GM04504 (cell line): ENCODE results near the gene ZRANB3.
"Not testable (repeated sequence)": the region's sequence is repeated elsewhere in the genome, so short reads cannot be mapped to it uniquely, and the experiment has no call there.

ENCODE experiments used
- DNase-seq: peaks from one replicate; pipeline ENCODE4 v3.0.0-alpha.2; 2012; ENCODE audit warnings: low read depth

Gene ZRANB3

DNA sequence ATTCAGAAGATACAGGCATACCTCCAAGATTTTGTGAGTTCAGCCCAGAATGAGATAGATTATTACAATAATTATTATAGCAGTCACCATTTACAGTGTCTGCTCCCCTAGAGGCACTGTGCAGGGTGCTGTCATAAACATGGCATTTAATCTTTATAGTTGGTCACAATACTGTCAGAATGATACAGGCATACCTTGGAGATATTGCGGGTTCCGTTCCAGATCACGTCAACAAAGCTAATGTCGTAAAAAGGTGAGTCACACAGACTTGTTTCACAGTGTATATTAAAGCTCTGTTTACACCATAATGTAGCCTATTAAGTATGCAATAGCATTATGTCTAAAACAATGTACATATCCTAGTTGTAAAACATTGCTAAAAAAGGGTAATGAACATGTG is 45.6 kb downstream of the ZRANB3 start:
- DNase-seq, result no peak

GRCh38 chr2:135475128-135475527 is 55.9 kb downstream of the ZRANB3 start:
- no peak for DNase-seq

DNA sequence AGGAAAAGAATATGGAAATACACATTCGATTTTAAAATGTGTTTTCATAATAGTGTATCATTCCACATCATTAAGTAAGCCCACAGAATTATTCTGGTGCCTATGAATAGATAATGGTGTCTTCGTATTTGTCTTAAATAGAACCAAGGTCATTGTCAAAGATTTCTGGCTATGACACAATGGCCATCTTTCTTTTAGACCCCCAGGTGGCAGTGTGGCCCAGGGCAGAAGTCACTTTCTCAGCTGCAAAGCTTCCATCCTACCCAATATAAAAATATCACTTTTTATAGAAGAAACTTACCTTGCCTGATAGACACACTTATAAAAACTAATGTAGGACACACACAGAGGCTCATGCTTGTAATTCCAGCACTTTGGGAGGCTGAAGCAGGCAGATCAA is 57.5 kb downstream of the ZRANB3 start:
- no peak for DNase-seq

DNA sequence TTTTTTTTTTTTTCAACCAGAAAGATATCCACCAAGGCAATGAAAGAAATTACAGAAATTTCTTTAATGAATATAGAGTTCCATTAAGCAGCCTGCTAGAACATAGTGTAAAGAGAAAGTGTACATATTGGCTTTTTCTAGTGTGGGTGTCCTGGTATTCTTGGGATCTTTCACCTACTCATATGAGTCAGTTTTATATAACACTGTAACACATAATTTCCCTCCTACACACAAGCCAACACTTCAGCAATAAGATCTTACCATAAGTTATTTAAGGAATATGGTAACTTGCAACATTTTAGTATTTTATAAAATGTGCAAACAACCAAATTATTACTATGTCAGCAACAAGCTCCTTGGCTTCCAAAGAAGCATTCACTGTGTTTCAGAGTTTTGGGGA is 59.9 kb downstream of the ZRANB3 start:
- DNase-seq, result no peak

DNA sequence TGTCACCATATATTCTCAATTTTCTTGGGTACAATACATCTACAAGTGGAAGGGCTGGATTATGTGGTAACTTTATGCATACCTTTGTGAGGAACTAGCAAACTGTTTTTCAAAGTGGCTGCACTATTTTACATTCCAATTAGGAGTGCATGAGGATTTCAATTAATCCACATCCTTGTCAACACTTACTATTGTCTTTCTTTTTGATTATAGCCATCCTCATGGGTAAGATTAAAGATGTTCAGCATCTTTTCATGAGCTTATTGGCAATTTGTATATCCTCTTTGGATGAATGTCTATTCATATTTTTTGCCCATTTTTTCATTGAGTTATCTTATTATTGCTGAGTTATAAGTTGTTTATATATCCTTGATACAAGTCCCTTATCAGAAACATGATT is 73.7 kb downstream of the ZRANB3 start:
- DNase-seq, result no peak

GRCh38 chr2:135456835-135457234 is 74.2 kb downstream of the ZRANB3 start:
- DNase-seq, result no peak

DNA sequence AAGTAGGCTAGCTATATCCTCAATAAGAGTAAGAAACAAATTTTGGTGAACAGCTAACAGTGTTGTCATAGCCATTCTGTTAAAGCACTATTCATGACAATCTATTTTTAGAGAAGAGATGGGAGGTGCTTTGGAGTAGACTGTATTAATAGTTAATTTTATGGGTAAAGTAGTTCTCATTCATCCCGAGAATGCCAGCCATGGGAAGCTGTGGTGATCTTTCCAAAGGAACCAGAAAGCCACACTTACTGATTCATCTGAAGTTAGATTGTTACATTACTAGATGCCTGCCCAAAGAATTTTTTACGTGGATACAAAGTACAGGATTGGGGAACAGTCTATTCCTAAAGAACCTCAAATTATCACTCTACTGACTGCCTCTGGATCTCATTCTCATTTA is 74.6 kb downstream of the ZRANB3 start:
- DNase-seq, result no peak

GRCh38 chr2:135454608-135455007 is 76.4 kb downstream of the ZRANB3 start:
- DNase-seq, result no peak

GRCh38 chr2:135453027-135453426 is 78.0 kb downstream of the ZRANB3 start:
- not testable (repeated sequence) for DNase-seq

DNA sequence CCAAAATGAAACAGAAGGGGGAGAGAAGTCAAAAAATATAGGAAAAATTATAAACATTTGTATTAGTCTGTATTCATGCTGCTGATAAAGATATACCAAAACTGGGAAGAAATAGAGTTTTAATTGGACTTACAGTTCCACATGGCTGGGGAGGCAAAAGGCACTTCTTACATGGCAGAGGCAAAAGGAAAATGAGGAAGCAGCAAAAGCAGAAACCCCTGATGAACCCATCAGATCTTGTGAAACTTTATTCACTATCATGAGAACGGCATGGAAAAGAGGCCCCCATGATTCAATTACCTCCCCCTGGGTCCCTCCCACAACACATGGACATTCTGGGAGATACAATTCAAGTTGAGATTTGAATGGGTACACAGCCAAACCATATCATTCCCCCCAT is 79.1 kb downstream of the ZRANB3 start:
- DNase-seq, result no peak

DNA sequence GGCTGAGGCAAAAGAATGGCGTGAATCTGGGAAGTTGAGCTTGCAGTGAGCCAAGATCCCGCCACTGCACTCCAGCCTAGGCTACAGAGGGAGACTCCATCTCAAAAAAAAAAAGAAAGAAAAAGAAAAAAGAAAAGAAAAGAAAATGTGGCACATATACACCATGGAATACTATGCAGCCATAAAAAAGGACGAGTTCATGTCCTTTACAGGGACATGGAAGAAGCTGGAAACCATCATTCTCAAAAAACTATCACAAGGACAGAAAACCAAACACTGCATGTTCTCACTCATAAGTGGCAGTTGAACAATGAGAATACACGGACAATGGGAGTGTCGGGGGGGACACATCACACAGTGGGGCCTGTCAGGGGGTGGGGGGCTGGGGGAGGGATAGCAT is 88.0 kb downstream of the ZRANB3 start:
- not testable (repeated sequence) for DNase-seq

DNA sequence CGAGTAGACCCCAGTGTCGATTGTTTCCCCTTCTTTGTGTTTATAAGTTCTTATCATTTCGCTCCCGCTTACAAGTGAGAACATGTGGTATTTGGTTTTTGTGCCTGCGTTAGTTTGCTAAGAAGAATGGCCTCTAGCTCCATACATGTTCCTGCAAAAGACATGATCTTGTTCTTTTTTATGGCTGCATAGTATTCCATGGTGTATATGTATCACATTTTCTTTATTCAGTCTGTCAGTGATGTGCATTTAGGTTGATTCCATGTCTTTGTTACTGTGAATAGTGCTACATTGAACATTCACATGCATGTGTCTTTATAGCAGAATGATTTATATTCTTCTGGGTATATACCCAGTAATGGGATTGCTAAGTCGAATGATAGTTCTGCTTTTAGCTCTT is 95.9 kb downstream of the ZRANB3 start:
- not testable (repeated sequence) for DNase-seq

DNA sequence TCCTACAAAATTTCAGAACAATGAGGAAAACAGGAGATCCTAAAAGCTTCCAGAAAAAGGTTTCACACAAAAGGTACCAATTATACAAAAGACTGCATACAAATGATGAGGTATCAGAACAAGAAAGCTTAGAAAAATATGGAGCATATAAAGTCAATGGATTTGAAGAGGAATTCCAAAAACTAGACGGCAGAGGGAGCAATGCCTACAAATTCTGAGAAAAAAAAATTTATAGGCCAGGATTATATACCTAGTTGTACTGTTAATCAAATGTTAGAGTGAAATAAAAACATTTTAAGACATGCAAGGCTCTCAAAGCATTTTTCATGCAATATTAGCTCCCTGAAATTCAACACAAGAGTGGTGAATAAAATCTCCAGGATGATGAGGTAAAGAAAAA is 106.2 kb downstream of the ZRANB3 start:
- DNase-seq, result no peak

- no peak for DNase-seq
Measured at GRCh38 chr2:135422898-135423297, 108.1 kb downstream of the ZRANB3 start.

GRCh38 chr2:135411646-135412045 is 119.4 kb downstream of the ZRANB3 start:
- no peak for DNase-seq

DNA sequence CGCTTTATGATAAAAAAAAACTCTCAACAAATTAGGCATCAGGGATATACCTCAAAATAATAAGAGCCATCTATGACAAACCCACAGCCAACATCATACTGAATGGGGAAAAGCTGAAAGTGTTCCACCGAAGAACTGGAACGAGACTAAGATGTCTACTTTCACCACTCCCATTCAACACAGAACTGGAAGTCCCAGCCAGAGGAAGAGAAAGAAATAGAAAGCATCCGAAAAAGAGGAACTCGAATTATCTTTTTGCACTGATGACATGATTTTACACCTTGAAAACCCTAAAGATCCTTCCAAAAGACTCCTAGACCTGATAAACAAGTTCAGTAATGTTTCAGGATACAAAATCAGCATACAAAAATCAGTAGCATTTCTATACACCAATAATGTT is 121.6 kb downstream of the ZRANB3 start:
- no peak for DNase-seq

DNA sequence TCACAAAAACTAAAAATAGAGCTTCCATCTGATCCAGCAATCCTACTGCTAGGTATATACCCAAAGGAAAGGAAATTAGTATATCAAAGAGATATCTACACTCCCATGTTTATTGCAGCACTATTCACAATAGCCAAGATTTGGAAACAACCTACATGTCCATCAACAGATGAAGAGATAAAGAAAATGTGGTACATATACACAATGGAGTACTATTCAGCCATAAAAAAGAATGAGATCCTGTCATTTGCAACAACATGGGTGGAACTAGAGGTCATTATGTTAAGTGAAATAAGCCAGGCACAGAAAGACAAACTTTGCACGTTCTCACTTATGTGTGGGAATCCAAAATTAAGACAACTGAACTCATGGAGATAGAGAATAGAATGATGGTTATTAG is 134.8 kb downstream of the ZRANB3 start:
- not testable (repeated sequence) for DNase-seq

DNA sequence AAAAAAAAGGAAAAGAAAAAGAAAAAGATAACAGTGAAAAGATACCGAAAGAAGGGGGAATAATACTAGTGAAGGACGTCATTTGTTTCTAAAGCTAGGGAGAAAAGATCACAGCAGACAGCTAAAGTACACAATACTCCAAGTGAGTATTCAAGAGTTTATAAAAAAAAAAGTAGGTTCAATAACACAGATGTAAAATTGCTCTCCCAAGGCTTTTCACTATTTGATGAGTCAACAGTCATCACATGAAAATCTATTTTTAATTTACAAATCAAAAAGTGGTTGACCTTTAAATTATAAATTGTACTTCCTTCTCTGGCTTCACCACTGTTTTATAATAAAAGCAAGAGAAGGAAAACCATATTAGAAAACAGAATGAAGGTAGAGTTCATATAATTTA is 144.0 kb downstream of the ZRANB3 start:
- DNase-seq, result no peak

GRCh38 chr2:135378591-135378990 is 152.4 kb downstream of the ZRANB3 start:
- DNase-seq, result no peak

DNA sequence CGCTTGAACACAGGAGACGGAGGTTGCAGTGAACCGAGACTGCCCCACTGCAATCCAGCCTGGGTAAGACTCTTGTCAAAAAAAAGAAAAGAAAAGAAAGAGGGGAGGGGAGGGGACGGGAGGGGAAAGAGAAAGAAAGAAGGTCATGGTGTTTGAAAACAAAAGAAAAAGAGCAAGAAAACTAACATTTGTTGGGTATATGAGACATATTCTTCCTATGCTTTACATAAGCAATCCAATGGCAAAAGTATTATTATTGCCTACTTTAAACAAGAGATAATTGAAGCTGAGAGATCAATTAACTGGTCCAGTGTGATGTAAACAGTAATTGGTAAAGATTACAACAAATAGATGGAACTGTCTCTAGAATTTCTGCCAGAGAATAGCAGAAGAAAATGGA is 157.3 kb downstream of the ZRANB3 start:
- no peak for DNase-seq

DNA sequence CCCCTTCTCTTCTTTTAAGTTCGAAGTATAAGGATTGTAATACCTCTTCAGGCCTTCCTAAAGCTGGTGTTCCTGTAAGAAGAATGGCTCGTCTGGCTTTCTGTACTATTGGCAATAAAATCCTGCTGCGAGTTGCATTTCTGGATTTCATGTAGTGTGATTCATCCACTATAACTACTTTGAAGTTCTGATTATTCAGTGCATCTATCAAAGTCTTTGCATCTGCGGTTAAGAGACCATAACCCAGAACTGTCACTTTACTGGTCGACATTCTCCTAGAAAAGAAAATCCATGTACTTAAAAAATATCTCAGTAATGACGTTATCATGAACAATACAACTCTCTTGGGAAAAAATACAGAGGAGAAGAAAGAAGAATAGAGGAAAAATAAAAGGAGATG is 181.1 kb downstream of the ZRANB3 start:
- DNase-seq, result peak; percentile 13

DNA sequence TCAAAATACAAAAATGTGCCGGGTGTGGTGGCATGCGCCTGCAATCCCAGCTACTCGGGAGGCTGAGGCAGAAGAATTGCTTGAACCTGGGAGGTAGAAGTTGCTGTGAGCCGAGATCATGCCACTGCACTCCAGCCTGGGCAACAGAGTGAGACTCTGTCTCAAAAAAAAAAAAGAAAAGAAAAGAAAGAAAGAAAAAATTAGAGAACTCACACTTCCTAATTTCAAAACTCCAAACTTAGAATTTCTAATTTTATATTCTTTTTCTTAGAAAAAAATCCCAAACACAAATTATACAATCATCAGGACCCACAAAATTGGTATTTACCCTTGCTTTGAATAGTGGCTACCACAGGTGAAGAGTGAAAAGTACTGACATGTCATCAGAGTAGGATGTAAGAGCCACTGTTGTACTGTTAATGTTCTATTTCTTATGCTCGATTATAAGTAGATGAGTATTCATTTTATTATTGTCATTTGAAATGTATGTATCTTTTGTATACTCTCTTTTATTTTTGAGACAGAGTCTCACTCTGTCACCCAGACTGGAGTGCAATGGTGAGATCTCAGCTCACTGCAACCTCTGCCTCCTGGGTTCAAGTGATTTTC is 182.8 kb downstream of the ZRANB3 start:
- DNase-seq, result not testable (repeated sequence)

- no peak for DNase-seq
Measured at GRCh38 chr2:135337071-135337470, 193.9 kb downstream of the ZRANB3 start.

DNA sequence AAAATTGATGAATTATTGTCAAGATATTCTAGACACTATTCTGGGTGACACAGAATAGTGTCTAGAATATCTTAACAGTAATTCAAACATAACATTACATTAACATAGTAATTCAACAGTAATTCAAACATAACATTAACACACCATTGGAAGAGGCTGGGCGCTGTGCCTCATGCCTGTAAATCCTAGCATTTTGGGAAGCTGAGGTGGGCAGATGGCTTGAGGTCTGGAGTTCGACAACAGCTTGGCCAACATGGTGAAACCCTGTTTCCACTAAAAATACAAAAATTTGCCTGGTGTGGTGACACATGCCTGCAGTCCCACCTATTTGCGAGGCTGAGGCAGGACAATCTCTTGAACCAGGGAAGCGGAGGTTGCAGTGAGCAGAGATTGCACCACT is 195.8 kb downstream of the ZRANB3 start:
- DNase-seq, result no peak

DNA sequence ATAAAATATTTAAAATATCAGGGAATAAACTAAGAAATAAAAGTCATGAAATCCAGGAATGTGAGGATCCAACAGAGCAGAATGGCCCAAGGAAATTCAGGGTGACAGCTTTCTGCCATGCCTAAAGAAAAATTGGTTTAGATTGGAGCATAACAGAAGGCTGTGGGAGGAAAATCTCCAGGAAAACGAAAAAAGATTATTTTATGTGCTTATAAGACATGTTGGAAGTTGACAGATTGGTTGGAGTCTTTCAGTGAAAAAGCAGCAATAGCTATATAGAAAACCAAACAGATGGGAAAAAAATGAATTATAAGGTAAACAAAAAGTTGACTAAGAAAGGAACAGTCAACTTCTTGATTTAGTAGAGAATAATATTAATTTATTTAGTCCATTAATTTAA is 203.9 kb downstream of the ZRANB3 start:
- DNase-seq, result no peak
